Measurements from ENCODE around the gene NTSR1. TPM values are rescaled to one million over a fixed set of nuclear protein-coding genes. Genes with fewer than 3 reads are reported as not detected.

The NTSR1 gene
- total RNA-seq, 1 donor from 2014 or later, result 0.08 TPM

DNA sequence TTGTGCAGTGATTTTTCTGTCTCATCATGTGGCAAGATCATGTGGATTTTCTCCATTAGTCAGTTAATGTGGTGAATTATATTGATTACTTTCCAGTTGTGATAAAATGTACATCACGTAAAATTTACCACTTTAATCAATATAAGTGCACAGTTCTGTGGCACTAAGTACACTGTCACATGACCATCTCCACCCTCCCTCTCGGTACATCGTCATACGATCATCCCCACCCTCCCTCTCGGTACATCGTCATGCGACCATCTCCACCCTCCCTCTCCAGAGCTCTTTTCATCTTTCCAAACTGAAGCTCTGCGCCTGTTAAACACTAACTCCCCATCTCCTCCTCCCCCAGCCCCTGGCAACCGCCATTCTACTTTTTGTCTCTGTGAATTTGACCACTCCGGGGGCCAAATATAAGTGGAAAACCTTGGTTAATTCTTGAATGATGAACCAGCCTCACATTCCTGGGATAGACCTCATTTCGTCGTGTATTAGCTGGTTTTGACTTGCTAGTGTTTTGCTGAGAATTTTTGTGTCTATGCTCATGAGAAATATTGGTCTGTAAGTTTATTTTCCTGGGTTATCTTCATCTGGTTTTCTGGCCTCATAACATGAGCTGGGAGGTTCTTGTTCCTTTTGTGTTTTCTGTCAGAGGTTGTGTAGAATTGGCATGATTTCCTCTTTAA, 10.8 kb downstream of the NTSR1 start:
- no peak overlapping the region for H3K4me3 ChIP-seq (ENCODE audit: low read depth, low read length)
- TF ChIP-seq, protein P1, sequence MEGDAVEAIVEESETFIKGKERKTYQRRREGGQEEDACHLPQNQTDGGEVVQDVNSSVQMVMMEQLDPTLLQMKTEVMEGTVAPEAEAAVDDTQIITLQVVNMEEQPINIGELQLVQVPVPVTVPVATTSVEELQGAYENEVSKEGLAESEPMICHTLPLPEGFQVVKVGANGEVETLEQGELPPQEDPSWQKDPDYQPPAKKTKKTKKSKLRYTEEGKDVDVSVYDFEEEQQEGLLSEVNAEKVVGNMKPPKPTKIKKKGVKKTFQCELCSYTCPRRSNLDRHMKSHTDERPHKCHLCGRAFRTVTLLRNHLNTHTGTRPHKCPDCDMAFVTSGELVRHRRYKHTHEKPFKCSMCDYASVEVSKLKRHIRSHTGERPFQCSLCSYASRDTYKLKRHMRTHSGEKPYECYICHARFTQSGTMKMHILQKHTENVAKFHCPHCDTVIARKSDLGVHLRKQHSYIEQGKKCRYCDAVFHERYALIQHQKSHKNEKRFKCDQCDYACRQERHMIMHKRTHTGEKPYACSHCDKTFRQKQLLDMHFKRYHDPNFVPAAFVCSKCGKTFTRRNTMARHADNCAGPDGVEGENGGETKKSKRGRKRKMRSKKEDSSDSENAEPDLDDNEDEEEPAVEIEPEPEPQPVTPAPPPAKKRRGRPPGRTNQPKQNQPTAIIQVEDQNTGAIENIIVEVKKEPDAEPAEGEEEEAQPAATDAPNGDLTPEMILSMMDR (IDR thresholded peaks at IDR 0.05; ENCODE audit: insufficient read depth, low read length, poor library complexity, severe bottlenecking), result no peak
- no peaks in the 10 kb centered on the region for H3K36me3 ChIP-seq (ENCODE audit: control insufficient read depth, insufficient read depth, low read length)
- no peak for DNase-seq (ENCODE audit: low read depth)
- H3K27me3 ChIP-seq (ENCODE audit: control insufficient read depth, insufficient read depth, low read length), result peaks cover 36% of the 10 kb centered on the region

DNA sequence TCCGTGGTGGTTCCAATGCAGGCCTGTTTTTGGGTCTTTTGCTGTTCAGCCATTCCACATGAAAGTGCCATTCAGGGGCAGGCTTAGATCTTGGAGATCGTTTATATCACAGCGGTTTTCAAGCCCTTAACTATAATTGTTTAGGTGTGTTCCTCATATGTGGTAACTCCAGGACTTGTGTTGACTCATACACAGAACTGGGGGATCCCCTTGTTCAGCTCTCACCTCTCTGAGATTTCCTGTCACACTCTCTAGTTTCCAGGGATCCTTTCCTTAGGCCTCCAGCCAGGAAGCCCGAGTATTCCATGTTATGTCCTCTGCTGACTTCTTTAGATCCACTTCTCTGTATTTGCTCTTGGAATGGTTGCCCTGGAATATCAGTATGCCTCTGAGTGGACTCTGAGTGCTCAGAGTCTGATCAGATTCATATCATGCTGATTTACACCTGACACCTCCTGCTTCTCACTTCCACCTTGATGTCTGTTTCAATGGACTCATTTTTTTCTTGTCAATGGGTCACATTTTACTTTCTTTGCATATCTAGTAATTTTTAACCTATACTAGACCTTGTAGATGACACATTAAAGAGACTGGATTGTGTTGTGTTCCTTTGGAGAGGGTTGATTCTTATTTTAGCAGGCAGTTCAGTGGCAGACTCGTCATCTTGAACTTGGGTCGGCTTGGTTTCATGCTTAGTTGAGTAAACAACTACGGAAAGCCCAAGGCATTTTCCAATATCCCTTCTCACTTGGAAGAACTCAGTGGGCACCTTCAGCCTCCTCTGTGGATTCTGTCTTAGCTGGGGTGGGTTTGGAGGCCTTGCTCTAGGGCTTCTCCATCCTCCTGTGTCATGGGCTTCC, 13.1 kb downstream of the NTSR1 start:
- peaks cover 47% of the 10 kb centered on the region for H3K27me3 ChIP-seq (ENCODE audit: control insufficient read depth, insufficient read depth, low read length)
- no peaks in the 10 kb centered on the region for H3K36me3 ChIP-seq (ENCODE audit: control insufficient read depth, insufficient read depth, low read length)
- no peak overlapping the region for H3K4me3 ChIP-seq (ENCODE audit: low read depth, low read length)
- TF ChIP-seq, protein P1 (IDR thresholded peaks at IDR 0.05; ENCODE audit: insufficient read depth, low read length, poor library complexity, severe bottlenecking), result no peak
- no peak for DNase-seq (ENCODE audit: low read depth)

DNA sequence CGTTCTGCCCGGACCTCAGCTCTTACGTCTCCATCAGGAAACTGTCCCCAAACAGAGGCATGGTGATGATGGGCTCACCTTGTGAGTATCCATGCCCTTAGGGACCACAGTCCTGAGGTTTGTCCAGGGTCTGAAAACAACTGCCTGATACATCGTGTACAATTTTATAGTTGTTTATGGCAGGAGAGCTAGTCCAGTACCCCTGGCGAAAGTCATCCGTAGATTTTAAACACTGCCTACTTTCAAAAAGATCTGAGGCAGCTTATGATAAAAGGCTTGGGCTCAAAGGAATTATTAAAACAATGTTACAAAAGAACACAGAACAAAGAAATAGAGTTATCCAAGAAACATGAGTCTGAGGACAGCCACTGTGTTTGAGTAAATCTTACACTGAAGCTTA, 14.0 kb downstream of the NTSR1 start:
- Histone ChIP-seq H3K36me3 (ENCODE audit: control insufficient read depth, insufficient read depth, low read length) (no peaks in the 10 kb centered on the region), H3K4me3 (ENCODE audit: low read depth, low read length) (no peak overlapping the region), H3K27me3 (ENCODE audit: control insufficient read depth, insufficient read depth, low read length) (peaks cover 43% of the 10 kb centered on the region)
- DNase-seq (ENCODE audit: low read depth), result no peak
- TF ChIP-seq, protein P1 (IDR thresholded peaks at IDR 0.05; ENCODE audit: insufficient read depth, low read length, poor library complexity, severe bottlenecking), result no peak

DNA sequence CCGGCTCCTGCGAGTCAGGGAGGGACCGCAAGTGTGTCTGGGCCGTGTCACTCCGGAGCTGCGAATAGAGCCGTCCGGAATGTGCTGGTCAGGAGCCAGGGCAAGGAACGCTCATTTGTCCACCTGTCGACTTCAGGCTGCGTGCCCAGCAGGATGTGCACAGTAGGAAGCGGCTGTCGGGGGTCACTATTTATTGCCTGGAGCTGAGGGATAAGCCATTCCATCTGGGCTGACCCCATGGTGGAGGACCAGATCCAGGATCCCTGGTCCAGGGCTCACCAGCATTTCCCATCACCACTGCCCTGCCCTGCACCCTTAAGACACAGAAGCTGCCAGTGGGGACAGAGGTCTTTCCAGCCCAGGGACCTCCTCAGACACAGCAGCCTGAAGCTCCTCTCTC, 14.7 kb downstream of the NTSR1 start:
- no peak for DNase-seq (ENCODE audit: low read depth)
- TF ChIP-seq, protein P1 (IDR thresholded peaks at IDR 0.05; ENCODE audit: insufficient read depth, low read length, poor library complexity, severe bottlenecking), result no peak
- peaks cover 38% of the 10 kb centered on the region for H3K27me3 ChIP-seq (ENCODE audit: control insufficient read depth, insufficient read depth, low read length)
- H3K36me3 ChIP-seq (ENCODE audit: control insufficient read depth, insufficient read depth, low read length), result no peaks in the 10 kb centered on the region
- H3K4me3 ChIP-seq (ENCODE audit: low read depth, low read length), result no peak overlapping the region

DNA sequence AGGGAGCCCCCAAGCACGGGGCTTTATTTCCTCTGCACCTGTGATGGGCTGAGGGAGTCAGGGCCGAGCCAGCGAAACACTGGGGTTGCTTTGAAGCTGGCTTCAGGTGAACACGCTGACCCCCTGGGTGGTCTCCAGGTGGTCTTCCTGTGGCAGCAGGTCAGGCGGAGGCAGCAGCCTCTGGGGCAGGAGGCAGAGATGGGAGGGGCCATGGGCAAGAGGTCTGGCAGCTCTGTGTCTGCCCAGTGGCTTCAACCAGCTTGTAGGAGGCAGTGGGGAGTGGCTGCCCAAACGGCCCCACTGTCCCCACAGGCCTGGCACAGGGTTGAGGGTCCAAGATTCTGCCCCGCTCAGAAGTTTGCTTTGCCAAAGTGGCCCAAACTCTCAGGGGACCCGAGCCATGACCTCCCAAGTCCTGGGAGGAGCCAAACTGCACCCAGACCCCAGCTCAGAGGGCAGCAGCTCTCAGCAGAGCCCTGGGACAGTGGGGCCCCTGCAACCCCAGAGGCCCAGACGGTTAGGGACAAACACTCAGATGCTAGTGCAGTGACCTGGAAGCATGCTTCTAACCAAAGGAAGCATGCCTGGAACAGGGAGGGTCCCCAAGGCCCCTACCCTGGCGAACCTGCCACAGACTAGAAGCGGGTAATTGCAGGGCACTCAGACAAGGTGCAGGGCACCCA, 15.3 kb downstream of the NTSR1 start:
- TF ChIP-seq, protein P1 (IDR thresholded peaks at IDR 0.05; ENCODE audit: insufficient read depth, low read length, poor library complexity, severe bottlenecking), result no peak

More for the DNA sequence above, 15.3 kb downstream of the NTSR1 start:
- H3K27me3 ChIP-seq (ENCODE audit: control insufficient read depth, insufficient read depth, low read length), result peaks cover 38% of the 10 kb centered on the region
- no peak for DNase-seq (ENCODE audit: low read depth)
- no peak overlapping the region for H3K4me3 ChIP-seq (ENCODE audit: low read depth, low read length)
- H3K36me3 ChIP-seq (ENCODE audit: control insufficient read depth, insufficient read depth, low read length), result no peaks in the 10 kb centered on the region

Data from kidney epithelial cell (primary cell).